GM13976 (cell line): ENCODE measurements around the gene VPS37B.

Experiments used
- DNase-seq: peaks from one replicate; pipeline ENCODE4 v3.0.0; 2012; ENCODE audit warnings: low spot score
- in situ Hi-C: fragments of 300-500 bp; cut with MboI; formaldehyde crosslinking; loops from one replicate; pipeline ENCODE4 v1.12.0; 2022; ENCODE audit warnings: low sequenced_read_pairs, mixed read lengths, inconsistent platforms; ENCODE audit not compliant: unreplicated experiment
- TF ChIP-seq, protein P1 (sequence below): IDR thresholded peaks from 2 replicates; pipeline ENCODE4 v1.5.1; 2012; ENCODE audit warnings: borderline replicate concordance, mild to moderate bottlenecking; ENCODE audit not compliant: insufficient read depth; ENCODE audit errors: extremely low read depth, missing control alignments, control extremely low read depth

The VPS37B gene

DNA sequence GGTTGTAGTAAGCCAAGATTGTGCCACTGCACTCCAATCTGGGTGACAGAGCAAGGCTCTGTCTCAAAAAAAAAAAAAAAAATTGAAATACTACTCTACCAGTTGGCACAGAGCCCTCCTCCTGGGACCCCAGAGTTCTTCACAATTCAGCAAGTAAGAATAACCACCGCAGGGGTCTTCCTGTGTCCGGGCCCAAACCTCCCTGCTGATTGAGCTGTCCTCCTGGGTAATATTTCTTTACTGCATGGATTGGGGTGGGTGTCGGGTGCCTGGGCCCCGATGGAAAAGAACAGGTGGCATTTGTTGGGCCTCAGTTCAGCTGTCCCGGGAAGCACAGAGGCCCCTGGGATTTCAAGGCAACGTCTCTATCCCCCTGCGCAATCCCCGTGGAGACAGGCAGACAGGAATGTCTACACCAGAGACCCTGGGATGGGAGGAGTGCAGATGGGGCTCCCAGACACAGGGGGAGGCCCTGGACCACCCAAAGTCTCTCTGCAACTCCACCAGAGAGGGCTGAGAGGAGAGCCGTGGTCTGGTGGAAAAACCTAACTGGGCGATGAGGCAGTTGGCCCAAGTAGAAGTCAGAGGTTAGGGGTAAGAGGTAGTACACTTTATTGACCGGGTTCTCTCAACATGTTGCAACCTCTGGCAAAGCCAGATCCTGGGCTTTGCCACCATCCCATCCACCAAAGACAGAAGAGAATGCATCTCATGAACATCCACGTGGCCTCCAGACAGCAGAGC is 32.7 kb upstream of the VPS37B start:
- in situ Hi-C loops, result no loop called here
- no peak for DNase-seq
- TF ChIP-seq, protein P1, sequence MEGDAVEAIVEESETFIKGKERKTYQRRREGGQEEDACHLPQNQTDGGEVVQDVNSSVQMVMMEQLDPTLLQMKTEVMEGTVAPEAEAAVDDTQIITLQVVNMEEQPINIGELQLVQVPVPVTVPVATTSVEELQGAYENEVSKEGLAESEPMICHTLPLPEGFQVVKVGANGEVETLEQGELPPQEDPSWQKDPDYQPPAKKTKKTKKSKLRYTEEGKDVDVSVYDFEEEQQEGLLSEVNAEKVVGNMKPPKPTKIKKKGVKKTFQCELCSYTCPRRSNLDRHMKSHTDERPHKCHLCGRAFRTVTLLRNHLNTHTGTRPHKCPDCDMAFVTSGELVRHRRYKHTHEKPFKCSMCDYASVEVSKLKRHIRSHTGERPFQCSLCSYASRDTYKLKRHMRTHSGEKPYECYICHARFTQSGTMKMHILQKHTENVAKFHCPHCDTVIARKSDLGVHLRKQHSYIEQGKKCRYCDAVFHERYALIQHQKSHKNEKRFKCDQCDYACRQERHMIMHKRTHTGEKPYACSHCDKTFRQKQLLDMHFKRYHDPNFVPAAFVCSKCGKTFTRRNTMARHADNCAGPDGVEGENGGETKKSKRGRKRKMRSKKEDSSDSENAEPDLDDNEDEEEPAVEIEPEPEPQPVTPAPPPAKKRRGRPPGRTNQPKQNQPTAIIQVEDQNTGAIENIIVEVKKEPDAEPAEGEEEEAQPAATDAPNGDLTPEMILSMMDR, result no peak

DNA sequence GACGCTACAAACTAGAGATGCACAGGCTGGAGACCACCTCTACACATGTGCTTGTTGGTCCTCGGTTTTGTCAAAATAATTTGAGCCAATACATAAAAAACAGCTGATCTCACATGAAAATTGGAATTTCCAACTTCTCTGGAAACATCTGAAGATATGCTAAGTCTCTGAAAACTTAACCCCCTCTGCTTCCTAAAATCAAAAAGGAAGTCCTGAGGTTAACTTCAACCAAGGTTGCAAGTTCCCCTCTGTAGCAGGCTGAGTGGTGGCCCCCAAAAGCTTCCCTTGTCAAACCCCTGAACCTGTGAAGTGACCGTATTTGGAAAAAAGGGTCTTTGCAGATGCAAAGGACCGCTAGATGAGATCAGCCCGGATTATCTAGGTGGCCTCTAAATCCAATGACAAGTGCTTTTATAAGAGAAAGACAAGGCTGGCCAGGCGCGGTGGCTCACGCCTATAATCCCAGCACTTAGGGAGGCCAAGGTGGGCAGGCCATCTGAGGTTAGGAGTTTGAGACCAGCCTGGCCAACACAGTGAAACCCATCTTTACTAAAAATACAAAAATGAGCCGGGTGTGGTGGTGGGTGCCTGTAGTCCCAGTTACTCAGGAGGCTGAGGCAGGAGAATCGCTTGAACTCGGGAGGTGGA is 32.0 kb upstream of the VPS37B start:
- TF ChIP-seq, protein P1, result no peak
- in situ Hi-C loops, result no loop called here
- no peak for DNase-seq

DNA sequence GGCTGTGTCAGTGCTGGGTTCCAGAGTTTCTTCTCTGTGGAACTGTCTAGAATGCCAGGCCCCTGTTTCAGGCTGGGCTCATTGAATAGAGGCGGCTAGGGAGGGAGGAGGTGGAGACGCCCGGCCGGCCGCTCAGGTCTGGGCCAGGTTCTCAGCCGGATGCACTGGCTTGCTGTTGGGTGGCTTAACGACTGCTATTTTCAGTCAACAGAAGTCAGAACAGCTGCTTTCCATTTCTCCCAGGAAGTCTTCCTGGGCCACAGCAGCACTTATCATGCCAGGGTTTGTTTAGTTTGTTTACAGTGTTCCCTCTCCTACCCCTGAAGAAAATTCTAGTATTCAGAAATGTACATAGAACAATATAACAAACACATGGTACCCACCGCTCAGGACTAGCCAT is 26.0 kb upstream of the VPS37B start:
- TF ChIP-seq, protein P1, result no peak
- no peak for DNase-seq
- in situ Hi-C loops, result no loop called here

DNA sequence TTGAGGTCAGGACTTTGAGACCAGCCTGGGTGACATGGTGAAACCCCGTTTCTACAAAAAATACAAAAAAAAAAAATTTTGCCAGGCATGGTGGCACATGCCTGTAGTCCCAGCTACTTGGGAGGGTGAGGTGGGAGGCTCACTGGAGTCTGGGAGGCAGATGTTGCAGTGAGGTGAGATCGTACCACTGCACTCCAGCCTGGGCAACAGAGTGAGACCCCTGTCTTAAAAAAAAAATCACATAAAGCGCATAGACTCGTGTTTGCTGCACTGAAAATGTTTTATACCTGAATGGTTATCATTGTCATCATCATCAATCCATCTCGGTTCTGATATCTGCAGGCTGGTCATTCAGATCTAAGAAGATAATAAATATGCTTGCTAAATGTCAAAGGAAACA is 24.8 kb upstream of the VPS37B start:
- in situ Hi-C loops, result no loop called here
- TF ChIP-seq, protein P1, result no peak
- DNase-seq, result no peak

DNA sequence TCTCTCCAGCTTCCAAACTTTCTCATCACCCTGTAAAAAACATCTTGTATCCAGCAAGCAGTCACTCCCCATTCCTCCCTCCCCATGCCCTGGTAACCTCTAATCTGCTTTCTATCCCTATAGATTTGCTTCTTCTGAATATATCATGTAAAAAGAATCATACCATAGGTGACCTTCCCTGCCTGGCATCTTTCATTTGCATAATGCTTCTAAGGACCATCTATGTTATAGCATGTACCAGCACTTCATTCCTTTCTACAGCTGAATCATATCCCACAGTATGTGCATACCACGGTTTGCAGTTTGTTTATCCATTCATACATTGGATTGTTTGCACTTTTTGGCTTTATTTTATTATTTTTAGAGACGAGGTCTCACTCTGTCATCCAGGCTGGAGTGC is 22.9 kb upstream of the VPS37B start:
- in situ Hi-C loops, result no loop called here
- TF ChIP-seq, protein P1, result no peak
- DNase-seq, result no peak

DNA sequence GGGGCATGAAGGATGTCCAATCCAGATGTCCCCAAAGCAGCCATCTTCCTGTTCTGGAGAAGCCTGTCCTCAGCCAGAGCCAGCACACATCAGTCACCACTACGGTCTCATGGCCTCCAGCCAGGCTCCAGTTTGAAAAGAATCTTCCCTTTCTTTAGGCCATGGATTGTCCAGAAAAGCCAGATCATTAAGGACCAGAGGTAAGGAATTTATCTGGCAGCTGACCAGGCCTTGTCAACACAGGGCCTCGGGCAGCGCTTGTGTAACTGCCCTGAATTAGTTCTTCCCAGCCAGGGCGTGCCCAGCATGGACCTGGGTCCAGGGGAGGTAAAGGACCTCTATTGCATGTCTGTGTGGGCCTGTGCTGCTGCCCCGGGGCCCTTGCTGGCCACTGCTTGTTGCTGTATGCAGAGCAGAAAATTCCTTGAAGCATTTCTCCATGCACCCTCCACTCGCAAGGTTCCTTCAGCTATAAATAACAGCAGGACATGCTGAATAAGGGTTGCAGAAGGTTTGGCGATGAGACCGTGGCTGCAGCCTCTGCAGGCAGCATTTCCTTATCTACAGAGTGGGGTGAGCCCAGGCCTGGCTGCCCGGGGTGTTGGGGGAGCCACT is 21.7 kb upstream of the VPS37B start:
- no peak for DNase-seq
- in situ Hi-C loops, result no loop called here
- TF ChIP-seq, protein P1, result no peak
